ENCODE measurements around the gene KRTAP4-9. TPM values are rescaled to one million over a fixed set of nuclear protein-coding genes. Genes with fewer than 3 reads are reported as not detected.
"Not testable (repeated sequence)": the region's sequence is repeated elsewhere in the genome, so short reads cannot be mapped to it uniquely, and the experiment has no call there.

Gene KRTAP4-9
- polyA plus RNA-seq, 1 donor: not detected

DNA sequence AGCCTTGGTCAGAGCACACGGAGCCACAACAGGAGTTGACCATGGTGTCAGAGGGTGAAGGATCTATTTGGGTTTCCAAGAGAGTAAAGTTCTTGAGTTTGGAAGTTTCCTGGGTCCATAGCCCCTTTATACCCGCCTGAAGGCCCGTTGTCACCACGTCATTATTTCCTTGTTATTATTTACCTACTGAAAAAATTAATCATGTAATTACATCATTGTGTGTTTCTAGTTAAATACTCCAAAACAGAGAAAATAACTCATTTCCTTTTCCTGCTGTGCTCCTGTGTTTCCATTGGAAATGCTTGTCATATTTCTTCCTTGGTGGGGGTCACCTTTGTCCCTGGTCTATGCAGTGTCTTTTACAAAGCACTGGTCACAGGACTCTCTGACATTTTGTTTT lies 7.1 kb upstream of the KRTAP4-9 start, which contains the start of gene KRTAP4-8:
TSS of gene KRTAP4-8 (minus strand) at position 101 of the 400 bp plus-strand sequence. CDS start at position 43, 58 bp downstream.
- no peak for DNase-seq

- no peak for DNase-seq
Observed at GRCh38 chr17:41098481-41098880, 6.7 kb upstream of the KRTAP4-9 start.

- not testable (repeated sequence) for DNase-seq
Observed at GRCh38 chr17:41099682-41100480, 5.3 kb upstream of the KRTAP4-9 start.

GRCh38 chr17:41101586-41102259 lies 3.5 kb upstream of the KRTAP4-9 start, which contains the start of gene KRTAP4-16:
TSS of gene KRTAP4-16 (minus strand) at chr17:41102209. CDS start at chr17:41102209, 0 bp downstream.
- DNase-seq: no peak

DNA sequence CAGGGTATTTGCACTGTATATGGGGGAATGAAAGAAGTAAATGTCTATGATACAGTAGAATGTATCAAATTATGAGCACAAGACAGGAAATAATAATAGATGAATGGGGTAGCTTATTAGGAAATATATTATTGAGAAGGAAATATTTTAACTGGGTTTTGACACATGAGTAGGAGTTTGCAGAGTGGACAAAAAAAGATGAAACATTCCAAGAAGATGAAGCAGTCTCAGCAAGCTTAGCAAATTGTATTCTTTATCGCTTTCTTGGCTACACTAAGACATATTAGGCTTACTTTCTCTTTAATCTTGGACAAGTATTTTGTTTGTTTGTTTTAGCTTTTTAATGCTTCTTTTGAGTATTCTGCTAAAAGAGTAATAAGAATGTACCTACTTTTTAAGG lies 1.3 kb upstream of the KRTAP4-9 start:
- no peak for DNase-seq

GRCh38 chr17:41104386-41105038 lies 677 bp upstream of the KRTAP4-9 start:
- DNase-seq: not testable (repeated sequence)

DNA sequence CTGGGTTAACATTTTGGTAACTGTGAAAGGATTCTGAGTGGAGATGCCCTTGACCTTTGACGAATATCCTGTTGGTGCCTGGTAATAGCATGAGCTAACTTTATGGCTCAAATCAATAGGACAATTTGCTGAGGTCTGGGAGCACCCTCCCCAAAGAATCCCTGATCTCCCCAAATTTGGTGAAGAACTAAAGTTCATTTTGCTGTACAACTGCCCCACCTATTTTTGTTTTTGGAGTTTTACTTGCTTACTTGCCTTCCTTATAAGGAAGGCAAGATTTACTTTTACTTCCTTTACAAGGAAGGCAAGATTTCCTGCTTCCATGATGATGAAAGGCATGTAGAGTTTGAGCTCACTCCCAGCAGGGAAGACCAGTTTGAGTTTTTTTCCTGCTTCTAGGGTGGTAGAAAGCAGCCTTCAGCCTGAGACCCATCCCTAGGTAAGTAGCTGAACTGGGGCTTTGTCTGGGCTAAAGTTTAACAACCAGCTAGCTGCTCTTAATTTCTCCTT lies 2.8 kb downstream of the KRTAP4-9 start:
- no peak for DNase-seq

- not testable (repeated sequence) for DNase-seq
Observed at GRCh38 chr17:41108728-41109386, 3.7 kb downstream of the KRTAP4-9 start.

- DNase-seq: no peak
Observed at GRCh38 chr17:41111151-41111885, 6.1 kb downstream of the KRTAP4-9 start.

- no peak for DNase-seq
Observed at GRCh38 chr17:41116297-41116696, 11.1 kb downstream of the KRTAP4-9 start.

- DNase-seq: not testable (repeated sequence)
Observed at GRCh38 chr17:41117846-41118386, 12.7 kb downstream of the KRTAP4-9 start, which contains the start of gene KRTAP4-11. TSS of gene KRTAP4-11 (minus strand) at chr17:41118373. CDS start at chr17:41118315, 58 bp downstream.

DNA sequence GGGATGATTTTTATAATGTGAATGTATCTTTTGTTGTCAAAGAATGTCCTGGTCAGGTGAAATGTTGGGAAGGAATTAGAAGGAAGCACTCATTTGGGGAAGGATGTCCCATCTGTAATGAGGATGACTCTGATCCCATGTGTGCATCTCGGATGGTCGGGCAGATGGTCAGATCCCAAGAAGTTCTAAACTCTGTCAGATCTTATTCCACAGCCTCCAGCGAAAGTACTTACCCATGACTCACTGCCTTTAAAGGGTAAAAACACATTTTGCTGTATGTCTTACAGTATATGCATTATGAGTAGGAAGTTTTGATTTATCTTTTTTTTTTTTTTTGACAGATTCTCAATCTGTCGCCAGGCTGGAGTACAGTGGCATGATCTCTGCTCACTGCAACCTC lies 13.5 kb downstream of the KRTAP4-9 start:
- DNase-seq: no peak

- not testable (repeated sequence) for DNase-seq
Observed at GRCh38 chr17:41119696-41120690, 14.8 kb downstream of the KRTAP4-9 start.

- DNase-seq: no peak
Observed at GRCh38 chr17:41121742-41122141, 16.6 kb downstream of the KRTAP4-9 start.

DNA sequence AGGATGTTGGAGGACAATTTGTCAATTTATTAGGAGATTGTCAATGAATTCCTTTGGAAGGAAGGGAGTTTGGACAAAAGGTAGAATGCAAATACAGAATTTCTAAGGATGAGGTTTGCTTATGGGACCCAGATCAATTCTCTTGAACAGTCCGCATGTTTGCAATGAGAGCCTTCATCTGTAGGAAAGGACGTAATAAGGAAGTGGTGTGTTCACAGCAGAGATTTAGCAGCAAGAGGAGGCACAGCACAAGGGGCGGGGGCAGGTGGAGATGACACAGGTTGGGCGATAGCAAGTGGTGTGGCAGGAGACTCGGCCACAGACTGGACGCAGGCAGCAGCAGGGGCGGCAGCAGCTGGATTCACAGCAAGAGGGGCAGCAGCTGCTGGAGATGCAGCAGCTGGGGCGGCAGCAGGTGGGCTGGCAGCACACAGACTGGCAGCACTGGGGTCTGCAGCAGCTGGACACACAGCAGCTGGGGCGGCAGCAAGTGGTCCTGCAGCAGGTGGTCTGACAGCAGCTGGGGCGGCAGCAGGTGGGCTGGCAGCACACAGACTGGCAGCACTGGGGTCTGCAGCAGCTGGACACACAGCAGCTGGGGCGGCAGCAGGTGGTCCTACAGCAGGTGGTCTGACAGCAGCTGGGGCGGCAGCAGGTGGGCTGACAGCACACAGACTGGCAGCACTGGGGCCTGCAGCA lies 18.3 kb downstream of the KRTAP4-9 start:
- DNase-seq: not testable (repeated sequence)

GRCh38 chr17:41123991-41124371 lies 18.8 kb downstream of the KRTAP4-9 start, which contains the start of gene KRTAP4-12:
TSS of gene KRTAP4-12 (minus strand) at chr17:41124182. CDS start at chr17:41124122, 60 bp downstream.
- not testable (repeated sequence) for DNase-seq

GRCh38 chr17:41125064-41125463 lies 19.9 kb downstream of the KRTAP4-9 start:
- DNase-seq: no peak

- no peak for DNase-seq
Observed at GRCh38 chr17:41126412-41126811, 21.2 kb downstream of the KRTAP4-9 start.

- DNase-seq: no peak
Observed at GRCh38 chr17:41127371-41127770, 22.2 kb downstream of the KRTAP4-9 start.
